Lung (tissue), 12 donors: Measurements from ENCODE around the gene KIF25. TPM values are rescaled to one million over a fixed set of nuclear protein-coding genes. Genes with fewer than 3 reads are reported as not detected.

Experiments
- ATAC-seq: fragments of 200-7000 bp; cut with Tn5 transposase; one replicate; pipeline ENCODE4 v1.9.1; 2020; ENCODE audit warnings: moderate number of reproducible peaks; ENCODE audit not compliant: insufficient read depth, low FRiP score
- DNase-seq, 3 donors: peaks; one replicate each; pipeline ENCODE4 v3.0.0-alpha.2; 2013 to 2017
- H3K27ac ChIP-seq, 2 donors: one replicate each; pipeline ENCODE4 v1.5.1; 2013; ENCODE audit warnings: mild to moderate bottlenecking in 2 of 2, moderate library complexity in 2 of 2, control low read depth in 1 of 2, inconsistent platforms in 1 of 2, low read depth in 1 of 2, low read length in 1 of 2
- H3K27me3 ChIP-seq, 3 donors: one replicate each; pipeline ENCODE4 v1.5.1; 2013; ENCODE audit warnings: low read length in 2 of 3; ENCODE audit not compliant: control insufficient read depth in 3 of 3, insufficient read depth in 3 of 3
- H3K36me3 ChIP-seq, 4 donors: one replicate each; pipeline ENCODE4 v1.5.1; 2013; ENCODE audit warnings: low read length in 4 of 4, mild to moderate bottlenecking in 1 of 4, moderate library complexity in 1 of 4; ENCODE audit not compliant: control insufficient read depth in 4 of 4, insufficient read depth in 4 of 4
- H3K4me1 ChIP-seq, 5 donors: one replicate each; pipeline ENCODE4 v1.5.1; 2013; ENCODE audit warnings: low read length in 5 of 5, mild to moderate bottlenecking in 2 of 5, moderate library complexity in 1 of 5; ENCODE audit not compliant: control insufficient read depth in 5 of 5, insufficient read depth in 5 of 5
- H3K4me3 ChIP-seq: one replicate; pipeline ENCODE4 v1.5.1; 2013; ENCODE audit warnings: mild to moderate bottlenecking, control low read depth, moderate library complexity
- H3K9ac ChIP-seq, 2 donors: one replicate each; pipeline ENCODE4 v1.5.1; 2013; ENCODE audit warnings: low read length in 2 of 2, control low read depth in 1 of 2; ENCODE audit not compliant: insufficient read depth in 1 of 2
- H3K9me3 ChIP-seq, 4 donors: one replicate each; pipeline ENCODE4 v1.5.1; 2013; ENCODE audit warnings: low read length in 3 of 4, mild to moderate bottlenecking in 1 of 4, moderate library complexity in 1 of 4; ENCODE audit not compliant: control insufficient read depth in 4 of 4, insufficient read depth in 3 of 4
- WGBS, 2 donors: extraction: QIAGEN DNeasy Blood & Tissue Kit; methylation state at CpG; one replicate each; pipeline ENCODE4 v1.1.7; 2013; 5-methylcytosine and 5-hydroxymethylcytosine counted together
- polyA plus RNA-seq, 2 donors: library from polyadenylated mRNA; stranded (reverse); fragments of 200-250 nt; gene quantifications; one replicate each; pipeline ENCODE4 v1.2.1, GENCODE V29; 2013
- total RNA-seq, 2 donors: library from RNA; depleted of rRNA in 1 of 2; stranded (reverse); fragments of >200 nt in 1 of 2; gene quantifications; one replicate each; pipeline ENCODE4 v1.2.1, GENCODE V29; 2014 to 2021
- TF ChIP-seq, protein P1 (sequence below): IDR thresholded peaks from 2 replicates; pipeline ENCODE4 v1.5.1; 2012; ENCODE audit warnings: mild to moderate bottlenecking; ENCODE audit errors: control extremely low read depth, extremely low read depth
- donor health status: control.
- donor health status: control.
- donor health status: Bipolar disorder and iron deficiency.
- donor health status: healthy.
- donor health status: DM: yes; HTN: yes; CAD: no.

Gene KIF25
- total and polyA plus RNA-seq, 4 donors: 0.24 to 5.3 (median 0.53) TPM

GRCh38 chr6:168009331-168009730 is 11.9 kb downstream of the KIF25 start:
- no peaks in the 10 kb centered on the region for H3K36me3 ChIP-seq
- TF ChIP-seq, protein P1, sequence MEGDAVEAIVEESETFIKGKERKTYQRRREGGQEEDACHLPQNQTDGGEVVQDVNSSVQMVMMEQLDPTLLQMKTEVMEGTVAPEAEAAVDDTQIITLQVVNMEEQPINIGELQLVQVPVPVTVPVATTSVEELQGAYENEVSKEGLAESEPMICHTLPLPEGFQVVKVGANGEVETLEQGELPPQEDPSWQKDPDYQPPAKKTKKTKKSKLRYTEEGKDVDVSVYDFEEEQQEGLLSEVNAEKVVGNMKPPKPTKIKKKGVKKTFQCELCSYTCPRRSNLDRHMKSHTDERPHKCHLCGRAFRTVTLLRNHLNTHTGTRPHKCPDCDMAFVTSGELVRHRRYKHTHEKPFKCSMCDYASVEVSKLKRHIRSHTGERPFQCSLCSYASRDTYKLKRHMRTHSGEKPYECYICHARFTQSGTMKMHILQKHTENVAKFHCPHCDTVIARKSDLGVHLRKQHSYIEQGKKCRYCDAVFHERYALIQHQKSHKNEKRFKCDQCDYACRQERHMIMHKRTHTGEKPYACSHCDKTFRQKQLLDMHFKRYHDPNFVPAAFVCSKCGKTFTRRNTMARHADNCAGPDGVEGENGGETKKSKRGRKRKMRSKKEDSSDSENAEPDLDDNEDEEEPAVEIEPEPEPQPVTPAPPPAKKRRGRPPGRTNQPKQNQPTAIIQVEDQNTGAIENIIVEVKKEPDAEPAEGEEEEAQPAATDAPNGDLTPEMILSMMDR: no peak
- WGBS, 2 donors: 88 to 91% methylated on average over 3 of the region's 3 CpGs
- H3K4me1 ChIP-seq: peaks cover 0 to 15% (median 2%) of the 10 kb centered on the region in 5 donors
- H3K4me3 ChIP-seq: no peak overlapping the region
- no peak overlapping the region for H3K9ac ChIP-seq
- ATAC-seq (no peak), DNase-seq (no peak)
- H3K27me3 ChIP-seq: no peaks in the 10 kb centered on the region
- no peak overlapping the region for H3K27ac ChIP-seq
- H3K9me3 ChIP-seq: peaks cover 0 to 13% (median 7%) of the 10 kb centered on the region in 4 donors

- H3K27me3 ChIP-seq: no peaks in the 10 kb centered on the region
- 93 to 99% methylated on average over 1 of the region's 1 CpG for WGBS, 2 donors
- no peak overlapping the region for H3K27ac ChIP-seq
- DNase-seq (no peak), ATAC-seq (no peak)
- peaks cover 0 to 35% (median 3%) of the 10 kb centered on the region in 5 donors for H3K4me1 ChIP-seq
- H3K9ac ChIP-seq: no peak overlapping the region
- TF ChIP-seq, protein P1: no peak
- H3K36me3 ChIP-seq: no peaks in the 10 kb centered on the region
- peaks cover 0 to 13% (median 7%) of the 10 kb centered on the region in 4 donors for H3K9me3 ChIP-seq
- H3K4me3 ChIP-seq: no peak overlapping the region
These were observed 13.8 kb downstream of the KIF25 start for GRCh38 chr6:168011291-168011690.

DNA sequence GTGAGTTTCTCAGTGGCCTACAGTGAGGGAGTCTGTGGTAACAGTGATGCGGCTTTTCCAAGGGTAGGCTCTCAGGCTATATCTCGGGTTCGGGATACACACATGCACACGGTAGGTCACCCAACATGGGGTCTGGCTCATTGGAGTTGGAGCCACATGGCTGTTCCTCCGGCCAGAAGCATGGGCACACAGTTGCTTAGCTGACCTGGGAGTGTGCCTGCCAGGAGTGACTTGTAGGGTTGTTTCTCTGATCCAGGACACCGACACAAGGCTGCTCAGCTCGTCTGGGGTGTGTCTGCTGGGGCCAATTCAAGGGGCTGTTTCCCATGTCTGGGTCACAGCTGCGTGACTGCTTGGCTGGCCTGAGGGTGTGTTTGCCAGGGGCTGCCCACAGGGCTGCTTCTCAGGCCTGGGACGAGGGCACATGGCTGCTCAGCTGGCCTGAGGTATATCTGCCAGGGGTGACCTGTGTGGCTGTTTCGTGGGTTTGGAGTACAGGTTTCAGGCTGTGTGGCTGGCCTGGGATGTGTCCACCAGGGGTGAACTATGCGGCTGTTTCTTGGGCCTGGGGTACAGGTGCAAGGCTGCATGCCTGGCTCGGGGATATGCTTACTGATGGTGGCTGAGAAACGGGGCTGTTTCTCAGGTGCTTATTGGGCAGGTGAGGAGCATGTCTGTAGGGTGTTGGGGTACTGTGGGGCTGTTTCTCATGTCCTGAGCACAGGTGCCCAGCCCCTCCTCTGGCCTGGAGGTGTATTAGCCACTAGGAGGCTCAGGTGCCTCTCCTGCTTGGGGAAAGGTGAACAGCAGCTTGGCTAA is 15.2 kb downstream of the KIF25 start:
- Histone ChIP-seq H3K9me3 (peaks cover 0 to 13% (median 7%) of the 10 kb centered on the region in 4 donors), H3K4me3 (no peak overlapping the region), H3K36me3 (no peaks in the 10 kb centered on the region), H3K4me1 (peaks cover 0 to 48% (median 4%) of the 10 kb centered on the region in 5 donors), H3K9ac (no peak overlapping the region), H3K27me3 (no peaks in the 10 kb centered on the region), H3K27ac (no peak overlapping the region)
- TF ChIP-seq, protein P1: no peak
- no peak for ATAC-seq
- DNase-seq: no peak
- 87 to 97% methylated on average over 13 of the region's 13 CpGs for WGBS, 2 donors
